Vagina (tissue), 2 donors: ENCODE measurements around the gene ZNF331. TPM values are rescaled to one million over a fixed set of nuclear protein-coding genes. Genes with fewer than 3 reads are reported as not detected.

Experiments
- DNase-seq, 2 donors: peaks; one replicate each; pipeline ENCODE4 v3.0.0-alpha.2; 2017; ENCODE audit errors: extremely low spot score in 2 of 2
- H3K27ac ChIP-seq: fragments of 200-600 bp; sonication (generic); one replicate; pipeline ENCODE4 v1.5.1; 2019
- H3K27me3 ChIP-seq: fragments of 200-600 bp; sonication (generic); one replicate; pipeline ENCODE4 v1.5.1; 2019
- H3K36me3 ChIP-seq, 2 donors: fragments of 200-600 bp; sonication (generic); one replicate each; pipeline ENCODE4 v1.5.1; 2017 to 2019
- H3K4me1 ChIP-seq: fragments of 200-600 bp; sonication (generic); one replicate; pipeline ENCODE4 v1.5.1; 2019
- H3K4me3 ChIP-seq, 2 donors: fragments of 200-600 bp; sonication (generic); 1 replicate in 1 of 2; 2 replicates in 1 of 2; pipeline ENCODE4 v1.5.1; 2016 to 2019
- H3K9me3 ChIP-seq: fragments of 200-600 bp; sonication (generic); one replicate; pipeline ENCODE4 v1.5.1; 2019
- POLR2A ChIP-seq, 2 donors: fragments of 450-650 bp; IDR thresholded peaks; one replicate each; pipeline ENCODE4 v1.6.1; 2017; ENCODE audit warnings: antibody characterized with exemption in 2 of 2, mild to moderate bottlenecking in 2 of 2, moderate library complexity in 2 of 2
- POLR2AphosphoS5 ChIP-seq, 2 donors: sonication (generic); formaldehyde crosslinking; IDR thresholded peaks; one replicate each; pipeline ENCODE4 v1.9.0; 2017; ENCODE audit warnings: antibody characterized with exemption in 2 of 2, mild to moderate bottlenecking in 2 of 2, low read depth in 1 of 2; ENCODE audit not compliant: insufficient read depth in 1 of 2
- intact Hi-C: fragments of 100-400 bp; cut with DNase I; formaldehyde crosslinking; loops from one replicate; pipeline ENCODE4 v1.15.1; 2023
- total RNA-seq: library from RNA; depleted of rRNA; stranded (reverse); fragments of >200 nt; gene quantifications from one replicate; pipeline ENCODE4 v1.2.3, GENCODE V29; 2016
- TF ChIP-seq, protein P1 (sequence below), 3 experiments: fragments of 450-650 bp in 2 of 3; fragments of 200-600 bp in 1 of 3; sonication (generic) in 1 of 3; IDR thresholded peaks; one replicate each; pipeline ENCODE4 v1.5.1; 2017 to 2019; ENCODE audit warnings: antibody characterized with exemption in 3 of 3, mild to moderate bottlenecking in 2 of 3, moderate library complexity in 2 of 3

The ZNF331 gene
- total RNA-seq, 1 donor from 2014 or later: 72.7 TPM

DNA sequence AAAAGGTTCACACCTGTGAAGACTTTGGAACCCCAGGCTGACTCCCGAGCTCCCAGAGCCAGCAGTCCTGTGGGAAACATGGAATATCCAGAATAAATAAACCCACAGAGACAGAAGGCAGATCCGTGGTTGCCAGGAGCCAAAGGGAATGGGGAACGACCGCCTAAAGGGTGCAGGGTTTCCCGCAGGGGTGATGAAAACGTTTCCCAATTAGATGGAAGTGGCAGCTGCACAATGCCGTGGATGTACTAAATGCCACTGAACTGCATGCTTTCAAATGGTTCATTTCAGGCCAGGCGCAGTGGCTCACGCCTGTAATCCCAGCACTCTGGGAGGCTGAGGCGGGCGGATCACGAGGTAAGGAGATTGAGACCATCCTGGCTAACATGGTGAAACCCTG lies 70.4 kb downstream of the ZNF331 start:
- H3K9me3 ChIP-seq: no peaks in the 10 kb centered on the region
- no peak for DNase-seq
- intact Hi-C loops: no loop called here
- no peaks in the 10 kb centered on the region for H3K27me3 ChIP-seq
- H3K4me3 ChIP-seq: no peak overlapping the region
- H3K4me1 ChIP-seq: no peaks in the 10 kb centered on the region
- no peaks in the 10 kb centered on the region for H3K36me3 ChIP-seq
- no peak overlapping the region for H3K27ac ChIP-seq
- TF ChIP-seq, protein P1, sequence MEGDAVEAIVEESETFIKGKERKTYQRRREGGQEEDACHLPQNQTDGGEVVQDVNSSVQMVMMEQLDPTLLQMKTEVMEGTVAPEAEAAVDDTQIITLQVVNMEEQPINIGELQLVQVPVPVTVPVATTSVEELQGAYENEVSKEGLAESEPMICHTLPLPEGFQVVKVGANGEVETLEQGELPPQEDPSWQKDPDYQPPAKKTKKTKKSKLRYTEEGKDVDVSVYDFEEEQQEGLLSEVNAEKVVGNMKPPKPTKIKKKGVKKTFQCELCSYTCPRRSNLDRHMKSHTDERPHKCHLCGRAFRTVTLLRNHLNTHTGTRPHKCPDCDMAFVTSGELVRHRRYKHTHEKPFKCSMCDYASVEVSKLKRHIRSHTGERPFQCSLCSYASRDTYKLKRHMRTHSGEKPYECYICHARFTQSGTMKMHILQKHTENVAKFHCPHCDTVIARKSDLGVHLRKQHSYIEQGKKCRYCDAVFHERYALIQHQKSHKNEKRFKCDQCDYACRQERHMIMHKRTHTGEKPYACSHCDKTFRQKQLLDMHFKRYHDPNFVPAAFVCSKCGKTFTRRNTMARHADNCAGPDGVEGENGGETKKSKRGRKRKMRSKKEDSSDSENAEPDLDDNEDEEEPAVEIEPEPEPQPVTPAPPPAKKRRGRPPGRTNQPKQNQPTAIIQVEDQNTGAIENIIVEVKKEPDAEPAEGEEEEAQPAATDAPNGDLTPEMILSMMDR (IDR thresholded peaks at IDR 0.05): no peak
- TF ChIP-seq POLR2AphosphoS5 (IDR thresholded peaks at IDR 0.05; ENCODE audit: insufficient read depth in 1 of 2, low read depth in 1 of 2): no peak
- TF ChIP-seq POLR2A (IDR thresholded peaks at IDR 0.05): no peak

DNA sequence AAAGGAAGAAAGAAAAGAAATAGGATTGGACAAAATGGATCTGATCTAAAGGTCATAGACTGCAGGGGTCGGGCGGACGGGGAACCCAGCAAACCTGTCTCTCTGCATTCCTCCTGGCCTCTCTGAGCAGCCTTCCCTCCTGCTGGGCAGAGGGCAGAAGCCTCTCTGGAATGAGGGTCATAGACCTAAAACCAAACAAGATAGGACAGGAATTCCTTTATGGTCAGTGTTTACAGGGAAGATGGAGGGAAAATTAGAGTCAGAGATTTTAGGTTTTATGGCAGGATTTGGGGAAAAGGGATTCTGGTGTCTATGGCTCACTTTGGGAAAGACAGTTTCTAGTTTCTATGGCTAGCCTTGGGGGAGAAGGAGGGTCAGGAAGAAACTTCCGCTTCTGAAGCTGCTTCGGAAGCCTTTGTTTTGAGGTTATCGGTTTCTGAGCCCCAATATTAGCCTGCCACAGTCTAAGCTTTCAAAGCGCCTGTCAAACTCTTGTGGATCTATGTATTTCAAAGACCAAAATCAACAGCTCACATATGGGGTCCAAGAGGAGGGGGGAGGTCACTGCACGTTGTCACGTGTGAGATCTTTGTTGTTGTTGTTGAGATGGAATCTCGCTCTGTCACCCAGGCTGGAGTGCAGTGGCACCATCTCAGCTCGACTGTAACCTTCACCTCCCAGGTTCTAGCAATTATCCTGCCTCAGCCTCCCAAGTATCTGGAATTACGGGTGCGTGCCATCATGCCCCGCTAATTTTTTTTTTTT lies 75.0 kb downstream of the ZNF331 start:
- TF ChIP-seq POLR2AphosphoS5 (IDR thresholded peaks at IDR 0.05; ENCODE audit: insufficient read depth in 1 of 2, low read depth in 1 of 2): no peak
- TF ChIP-seq, protein P1 (IDR thresholded peaks at IDR 0.05): no peak
- no peak for TF ChIP-seq POLR2A (IDR thresholded peaks at IDR 0.05)
- no peaks in the 10 kb centered on the region for H3K4me1 ChIP-seq
- no peaks in the 10 kb centered on the region for H3K9me3 ChIP-seq
- intact Hi-C loops: no loop called here
- no peak for DNase-seq
- no peak overlapping the region for H3K4me3 ChIP-seq
- no peak overlapping the region for H3K27ac ChIP-seq
- no peaks in the 10 kb centered on the region for H3K36me3 ChIP-seq
- H3K27me3 ChIP-seq: no peaks in the 10 kb centered on the region

DNA sequence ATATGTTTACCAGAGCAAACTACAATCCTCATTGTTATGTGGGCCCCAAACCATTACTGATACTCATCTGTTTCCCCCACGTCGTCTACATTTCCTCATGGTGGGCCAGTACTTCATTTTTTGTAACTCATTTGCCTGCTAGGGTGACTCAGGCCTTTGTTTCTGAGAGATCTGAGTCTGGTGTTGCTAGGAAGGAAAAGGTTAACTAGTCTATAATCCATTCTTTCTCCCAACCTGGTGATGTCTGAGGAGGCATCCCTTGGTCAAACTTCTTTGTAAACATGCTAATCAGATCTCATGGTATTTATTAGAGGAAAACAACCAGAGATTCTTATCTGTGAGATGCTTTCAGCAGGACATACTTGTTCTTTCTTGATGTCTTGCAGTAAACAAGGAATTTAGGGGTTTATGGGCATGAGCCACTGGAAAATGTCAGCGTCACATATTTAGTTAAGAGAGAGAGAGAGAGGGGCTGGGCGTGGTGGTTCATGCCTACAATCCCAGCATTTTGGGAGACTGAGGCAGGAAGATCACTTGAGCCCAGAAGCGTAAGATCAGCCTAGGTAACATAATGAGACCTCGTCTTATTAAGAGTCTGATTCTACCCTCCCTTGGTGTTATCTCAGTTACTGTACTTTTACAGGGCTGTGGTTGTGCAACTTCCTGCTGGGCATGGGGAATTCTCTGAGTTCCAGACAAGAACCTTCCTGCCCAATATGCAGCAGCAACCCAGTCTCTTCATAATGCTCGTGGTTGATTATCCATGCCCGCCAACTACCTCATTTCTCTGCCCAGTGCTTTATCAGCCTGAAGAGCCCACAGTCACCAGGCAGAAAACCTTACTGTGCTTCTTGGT lies 84.2 kb downstream of the ZNF331 start:
- DNase-seq: no peak
- no peak for TF ChIP-seq POLR2A (IDR thresholded peaks at IDR 0.05)
- no peak for TF ChIP-seq POLR2AphosphoS5 (IDR thresholded peaks at IDR 0.05; ENCODE audit: insufficient read depth in 1 of 2, low read depth in 1 of 2)
- TF ChIP-seq, protein P1 (IDR thresholded peaks at IDR 0.05): no peak
- H3K9me3 ChIP-seq: no peaks in the 10 kb centered on the region
- H3K27me3 ChIP-seq: no peaks in the 10 kb centered on the region
- no peak overlapping the region for H3K4me3 ChIP-seq
- intact Hi-C loops: no loop called here
- peaks cover 11% of the 10 kb centered on the region for H3K4me1 ChIP-seq
- no peaks in the 10 kb centered on the region for H3K36me3 ChIP-seq
- H3K27ac ChIP-seq: no peak overlapping the region

DNA sequence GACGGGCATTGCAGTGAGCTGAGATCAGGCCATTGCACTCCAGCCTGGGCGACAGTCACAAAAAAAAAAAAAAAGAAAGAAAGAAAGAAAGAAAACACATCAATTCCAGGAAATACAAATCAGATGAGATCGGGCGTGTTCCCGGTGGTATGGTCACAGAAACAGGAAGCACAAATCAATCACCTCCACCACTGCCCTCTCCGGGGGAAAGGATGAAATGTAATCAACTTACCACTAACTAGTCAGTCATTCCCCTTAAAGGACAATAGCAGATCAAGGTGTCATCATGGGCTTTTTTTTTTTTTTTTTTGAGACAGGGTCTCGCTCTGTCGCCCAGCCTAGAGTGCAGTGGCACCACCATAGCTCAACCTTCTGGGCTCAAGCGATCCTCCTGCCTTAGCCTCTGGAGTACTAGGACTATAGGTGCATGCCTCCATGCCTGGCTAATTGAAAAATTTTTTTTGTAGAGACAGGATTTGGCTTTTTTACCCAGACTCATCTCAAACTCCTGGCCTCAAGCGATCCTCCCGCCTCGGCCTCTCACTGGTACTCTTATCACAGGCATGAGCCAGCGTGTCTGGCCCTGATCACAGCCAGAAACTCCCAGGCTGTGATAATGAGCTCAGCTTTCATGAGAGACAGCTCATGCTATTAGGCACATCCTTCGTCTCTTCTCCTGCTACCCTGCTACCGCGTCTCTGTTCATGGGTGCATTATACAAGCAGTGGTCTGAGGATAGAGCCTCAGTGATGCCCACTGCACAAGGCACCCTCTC lies 87.0 kb downstream of the ZNF331 start:
- intact Hi-C loops: no loop called here
- TF ChIP-seq POLR2A (IDR thresholded peaks at IDR 0.05) (no peak), POLR2AphosphoS5 (IDR thresholded peaks at IDR 0.05; ENCODE audit: insufficient read depth in 1 of 2, low read depth in 1 of 2) (no peak)
- TF ChIP-seq, protein P1 (IDR thresholded peaks at IDR 0.05): no peak
- Histone ChIP-seq H3K4me3 (no peak overlapping the region), H3K4me1 (peaks cover 11% of the 10 kb centered on the region), H3K36me3 (no peaks in the 10 kb centered on the region), H3K27me3 (no peaks in the 10 kb centered on the region), H3K27ac (no peak overlapping the region), H3K9me3 (no peaks in the 10 kb centered on the region)
- no peak for DNase-seq
